Mucosa of descending colon (tissue), 3 donors: ENCODE measurements around the gene PNMA8A. TPM values are rescaled to one million over a fixed set of nuclear protein-coding genes. Genes with fewer than 3 reads are reported as not detected.

Experiments used
- ATAC-seq: fragments of 200-7000 bp; cut with Tn5 transposase; one replicate; pipeline ENCODE4 v1.9.1; 2020; ENCODE audit warnings: mild to moderate bottlenecking, moderate library complexity
- DNase-seq, 3 donors: peaks; one replicate each; pipeline ENCODE4 v3.0.0-alpha.2; 2020
- H3K36me3 ChIP-seq: fragments of 200-600 bp; one replicate; pipeline ENCODE4 v1.8.0; 2021; ENCODE audit warnings: low read depth, mild to moderate bottlenecking
- H3K4me1 ChIP-seq: fragments of 200-600 bp; one replicate; pipeline ENCODE4 v1.8.0; 2021; ENCODE audit warnings: low read depth, mild to moderate bottlenecking
- H3K4me3 ChIP-seq: fragments of 200-600 bp; one replicate; pipeline ENCODE4 v1.8.0; 2021; ENCODE audit warnings: mild to moderate bottlenecking
- H3K9me3 ChIP-seq: fragments of 200-600 bp; one replicate; pipeline ENCODE4 v1.8.0; 2021; ENCODE audit warnings: mild to moderate bottlenecking
- CTCF ChIP-seq: fragments of 200-600 bp; IDR thresholded peaks from one replicate; pipeline ENCODE4 v1.8.0; 2022; ENCODE audit warnings: antibody characterized with exemption, mild to moderate bottlenecking
- intact Hi-C, 2 donors: fragments of 100-400 bp; cut with DNase I in 1 of 2; cut with micrococcal nuclease in 1 of 2; formaldehyde crosslinking; loops; one replicate each; pipeline versions ENCODE4 v1.11.0 to v1.11.1; 2022; cut with DNase I, micrococcal nuclease
- total RNA-seq, 3 donors: library from RNA; stranded (reverse); fragmentation: NEBNext Ultra II Directional in 2 of 3; extraction: Animal tissue kit (Norgen Biotek cat#: 25700) in 2 of 3; gene quantifications; one replicate each; pipeline versions ENCODE4 v1.2.1 to v1.2.4, GENCODE V29; 2021 to 2023
- donor health status: DM: no; HTN: no; CAD: no; lungs with moderate emphysema.
- donor health status: DM: no; HTN: no; CAD: no.
- donor health status: DM: no; HTN: yes; CAD: no.

PNMA8A gene
- total RNA-seq, 3 donors from 2014 or later = 0.20 to 3.2 (median 0.80) TPM

GRCh38 chr19:46486358-46486757 is 15.0 kb upstream of the PNMA8A start:
- Histone ChIP-seq H3K36me3 (no peaks in the 10 kb centered on the region), H3K9me3 (no peaks in the 10 kb centered on the region), H3K4me3 (no peak overlapping the region), H3K4me1 (peaks cover 3% of the 10 kb centered on the region)
- intact Hi-C loops = loop anchor here (5.0 kb wide), 1 partner anchor 84 kb away; no protein-coding TSS in a partner anchor
- TF ChIP-seq CTCF = no peak
- ATAC-seq (no peak), DNase-seq (no peak)

- no peak for TF ChIP-seq CTCF
- no peak for ATAC-seq
- intact Hi-C loops = loop anchor here (5.0 kb wide), 1 partner anchor 82 kb away; no protein-coding TSS in a partner anchor
- DNase-seq = no peak
- H3K9me3 ChIP-seq = no peaks in the 10 kb centered on the region
- no peak overlapping the region for H3K4me3 ChIP-seq
- H3K36me3 ChIP-seq = no peaks in the 10 kb centered on the region
- no peaks in the 10 kb centered on the region for H3K4me1 ChIP-seq
These were observed 13.3 kb upstream of the PNMA8A start for GRCh38 chr19:46484656-46485055.

- no peak for TF ChIP-seq CTCF
- Histone ChIP-seq H3K4me3 (no peak overlapping the region), H3K9me3 (no peaks in the 10 kb centered on the region), H3K4me1 (no peaks in the 10 kb centered on the region), H3K36me3 (no peaks in the 10 kb centered on the region)
- ATAC-seq (no peak), DNase-seq (no peak)
- intact Hi-C loops = no loop called here
These were observed 11.3 kb upstream of the PNMA8A start for GRCh38 chr19:46482631-46483030.

GRCh38 chr19:46481947-46482346 is 10.6 kb upstream of the PNMA8A start:
- no peaks in the 10 kb centered on the region for H3K9me3 ChIP-seq
- no peaks in the 10 kb centered on the region for H3K4me1 ChIP-seq
- intact Hi-C loops = no loop called here
- no peak overlapping the region for H3K4me3 ChIP-seq
- no peak for DNase-seq
- no peaks in the 10 kb centered on the region for H3K36me3 ChIP-seq
- TF ChIP-seq CTCF = no peak
- no peak for ATAC-seq

- DNase-seq (no peak), ATAC-seq (no peak)
- intact Hi-C loops = no loop called here
- no peak for TF ChIP-seq CTCF
- H3K4me3 ChIP-seq = no peak overlapping the region
- no peaks in the 10 kb centered on the region for H3K4me1 ChIP-seq
- H3K9me3 ChIP-seq = no peaks in the 10 kb centered on the region
- H3K36me3 ChIP-seq = no peaks in the 10 kb centered on the region
These were observed 10.0 kb upstream of the PNMA8A start for GRCh38 chr19:46481223-46481848.

GRCh38 chr19:46480415-46480814 is 9.1 kb upstream of the PNMA8A start:
- Histone ChIP-seq H3K9me3 (no peaks in the 10 kb centered on the region), H3K4me3 (no peak overlapping the region), H3K36me3 (no peaks in the 10 kb centered on the region), H3K4me1 (no peaks in the 10 kb centered on the region)
- peak in 1 of 3 donors; percentile 17 for DNase-seq
- intact Hi-C loops = no loop called here
- TF ChIP-seq CTCF = no peak
- ATAC-seq = peak; percentile 37
